Heart left ventricle (tissue), 16 donors: ENCODE data around the gene ELMOD1. TPM values are rescaled to one million over a fixed set of nuclear protein-coding genes. Genes with fewer than 3 reads are reported as not detected.

Source experiments
- ATAC-seq, 4 donors: fragments of 200-7000 bp; cut with Tn5 transposase; one replicate each; pipeline ENCODE4 v1.9.1; 2020 to 2022; ENCODE audit warnings: moderate library complexity in 4 of 4, mild to moderate bottlenecking in 3 of 4, moderate number of reproducible peaks in 1 of 4
- DNase-seq, 5 donors: peaks; one replicate each; pipeline ENCODE4 v3.0.0-alpha.2; 2020
- H3K27ac ChIP-seq, 12 donors: fragments of 200-600 bp; sonication (generic) in 4 of 12; one replicate each; pipeline versions ENCODE4 v1.5.0 to v1.8.0; 2016 to 2022; ENCODE audit warnings: mild to moderate bottlenecking in 2 of 12
- H3K27me3 ChIP-seq, 9 donors: fragments of 200-600 bp; sonication (generic) in 2 of 9; one replicate each; pipeline versions ENCODE4 v1.5.1 to v1.8.0; 2016 to 2022; ENCODE audit warnings: mild to moderate bottlenecking in 3 of 9
- H3K36me3 ChIP-seq, 9 donors: fragments of 200-600 bp; sonication (generic) in 2 of 9; one replicate each; pipeline versions ENCODE4 v1.5.0 to v1.8.0; 2018 to 2022; ENCODE audit warnings: mild to moderate bottlenecking in 2 of 9
- H3K4me1 ChIP-seq, 12 donors: fragments of 200-600 bp; sonication (generic) in 4 of 12; one replicate each; pipeline versions ENCODE4 v1.5.0 to v1.8.0; 2016 to 2022; ENCODE audit warnings: mild to moderate bottlenecking in 3 of 12
- H3K4me3 ChIP-seq, 12 donors: fragments of 200-600 bp; sonication (generic) in 4 of 12; one replicate each; pipeline versions ENCODE4 v1.5.0 to v1.8.0; 2017 to 2022; ENCODE audit warnings: mild to moderate bottlenecking in 9 of 12, moderate library complexity in 4 of 12
- H3K9me3 ChIP-seq, 12 donors: fragments of 200-600 bp; sonication (generic) in 4 of 12; one replicate each; pipeline versions ENCODE4 v1.5.0 to v1.8.0; 2016 to 2022; ENCODE audit warnings: mild to moderate bottlenecking in 1 of 12
- POLR2A ChIP-seq, 2 donors: fragments of 450-650 bp; IDR thresholded peaks; one replicate each; pipeline ENCODE4 v1.6.1; 2017; ENCODE audit warnings: antibody characterized with exemption in 2 of 2, mild to moderate bottlenecking in 2 of 2, moderate library complexity in 2 of 2
- WGBS, 4 donors: extraction: QIAGEN DNeasy Blood & Tissue Kit in 2 of 4; methylation state at CpG; one replicate each; pipeline versions ENCODE4 v1.1.5 to v1.1.7; 2013 to 2018; 5-methylcytosine and 5-hydroxymethylcytosine counted together
- intact Hi-C, 10 donors: fragments of 100-400 bp; cut with DNase I; formaldehyde crosslinking; loops; one replicate each; pipeline versions ENCODE4 v1.11.1 to v1.14.2; 2022
- polyA plus RNA-seq, 2 donors: library from polyadenylated mRNA; stranded (reverse); fragments of 200-250 nt; gene quantifications; one replicate each; pipeline ENCODE4 v1.2.3, GENCODE V29; 2013
- total RNA-seq, 9 donors: library from RNA; depleted of rRNA in 2 of 9; stranded (reverse); fragments of >200 nt in 2 of 9; fragmentation: NEBNext Ultra II Directional in 3 of 9; extraction: Animal tissue kit (Norgen Biotek cat#: 25700) in 3 of 9; gene quantifications; one replicate each; pipeline versions ENCODE4 v1.1.0 to v1.2.4, GENCODE V29; 2016 to 2023
- TF ChIP-seq, protein P1 (sequence below), 12 donors: fragments of 200-600 bp; sonication (generic) in 4 of 12; IDR thresholded peaks; one replicate each; pipeline versions ENCODE4 v1.5.0 to v1.8.0; 2018 to 2022; ENCODE audit warnings: antibody characterized with exemption in 12 of 12, mild to moderate bottlenecking in 5 of 12
- donor health status: ischemic (EF 13 %, LVEDD 7.1; RV severe dilation, severe dysfunction).
- donor health status: healthy with polysubstance abuse.
- donor health status: DM: no; HTN: yes; CAD: no.
- donor health status: DM: no; HTN: no; CAD: no.
- donor health status: ischemic (EF 25% LVEDD 6.9; RV normal size, moderate dysfunction).
- donor health status: ischemic (EF 25% LVEDD 5.7; RV mildly dilated, moderate dysfunction).
- donor health status: healthy.
- donor health status: DM: yes; HTN: yes; CAD: no.
- donor health status: ischemic (EF 35%, LVEDD 5.7; RV mildly dilated, moderate dysfunction).
- donor health status: nonischemic (EF 11% LVEDD 7.7; RV severe dilation, severe dysfunction).
- donor health status: DM: yes; HTN: yes; CAD: no.
- donor health status: PGD.
- donor health status: ischemic (EF 29% LVEDD 5.4; RV normal size, mild dysfunction).
- donor health status: nonischemic (EF 23%, LVEDD 6.1; RV moderate dilation, normal function).

Gene ELMOD1
- total and polyA plus RNA-seq, 11 donors: 0.12 to 0.75 (median 0.30) TPM; not detected in 2

DNA sequence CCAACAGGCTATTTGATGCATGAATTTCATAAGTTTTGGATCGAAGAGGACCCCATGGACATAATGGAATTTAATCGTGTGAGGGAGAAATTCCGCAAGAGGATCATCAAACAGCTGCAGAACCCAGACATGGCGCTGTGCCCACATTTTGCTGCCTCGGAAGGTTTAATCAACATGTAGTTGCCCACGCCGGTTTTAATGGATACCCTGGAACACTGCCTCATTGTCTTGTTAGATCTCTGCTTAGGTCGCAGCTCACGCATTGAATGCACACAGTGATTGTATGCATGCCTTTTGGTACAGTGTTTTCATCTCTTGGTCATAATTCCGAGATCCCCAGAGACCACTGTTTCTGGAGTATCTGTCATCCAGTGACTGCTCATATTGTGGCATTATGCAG lies 74.1 kb downstream of the ELMOD1 start:
- no peak for DNase-seq
- H3K27ac ChIP-seq: no peak overlapping the region
- no peaks in the 10 kb centered on the region for H3K36me3 ChIP-seq
- ATAC-seq: no peak
- no peaks in the 10 kb centered on the region for H3K27me3 ChIP-seq
- H3K4me3 ChIP-seq: no peak overlapping the region
- no peak for TF ChIP-seq POLR2A (IDR thresholded peaks at IDR 0.05)
- TF ChIP-seq, protein P1, sequence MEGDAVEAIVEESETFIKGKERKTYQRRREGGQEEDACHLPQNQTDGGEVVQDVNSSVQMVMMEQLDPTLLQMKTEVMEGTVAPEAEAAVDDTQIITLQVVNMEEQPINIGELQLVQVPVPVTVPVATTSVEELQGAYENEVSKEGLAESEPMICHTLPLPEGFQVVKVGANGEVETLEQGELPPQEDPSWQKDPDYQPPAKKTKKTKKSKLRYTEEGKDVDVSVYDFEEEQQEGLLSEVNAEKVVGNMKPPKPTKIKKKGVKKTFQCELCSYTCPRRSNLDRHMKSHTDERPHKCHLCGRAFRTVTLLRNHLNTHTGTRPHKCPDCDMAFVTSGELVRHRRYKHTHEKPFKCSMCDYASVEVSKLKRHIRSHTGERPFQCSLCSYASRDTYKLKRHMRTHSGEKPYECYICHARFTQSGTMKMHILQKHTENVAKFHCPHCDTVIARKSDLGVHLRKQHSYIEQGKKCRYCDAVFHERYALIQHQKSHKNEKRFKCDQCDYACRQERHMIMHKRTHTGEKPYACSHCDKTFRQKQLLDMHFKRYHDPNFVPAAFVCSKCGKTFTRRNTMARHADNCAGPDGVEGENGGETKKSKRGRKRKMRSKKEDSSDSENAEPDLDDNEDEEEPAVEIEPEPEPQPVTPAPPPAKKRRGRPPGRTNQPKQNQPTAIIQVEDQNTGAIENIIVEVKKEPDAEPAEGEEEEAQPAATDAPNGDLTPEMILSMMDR (IDR thresholded peaks at IDR 0.05): no peak
- intact Hi-C loops: no loop called here
- WGBS, 4 donors: 71 to 80% (median 77%) methylated on average over 10 of the region's 10 CpGs
- no peaks in the 10 kb centered on the region for H3K9me3 ChIP-seq
- H3K4me1 ChIP-seq: no peaks in the 10 kb centered on the region

DNA sequence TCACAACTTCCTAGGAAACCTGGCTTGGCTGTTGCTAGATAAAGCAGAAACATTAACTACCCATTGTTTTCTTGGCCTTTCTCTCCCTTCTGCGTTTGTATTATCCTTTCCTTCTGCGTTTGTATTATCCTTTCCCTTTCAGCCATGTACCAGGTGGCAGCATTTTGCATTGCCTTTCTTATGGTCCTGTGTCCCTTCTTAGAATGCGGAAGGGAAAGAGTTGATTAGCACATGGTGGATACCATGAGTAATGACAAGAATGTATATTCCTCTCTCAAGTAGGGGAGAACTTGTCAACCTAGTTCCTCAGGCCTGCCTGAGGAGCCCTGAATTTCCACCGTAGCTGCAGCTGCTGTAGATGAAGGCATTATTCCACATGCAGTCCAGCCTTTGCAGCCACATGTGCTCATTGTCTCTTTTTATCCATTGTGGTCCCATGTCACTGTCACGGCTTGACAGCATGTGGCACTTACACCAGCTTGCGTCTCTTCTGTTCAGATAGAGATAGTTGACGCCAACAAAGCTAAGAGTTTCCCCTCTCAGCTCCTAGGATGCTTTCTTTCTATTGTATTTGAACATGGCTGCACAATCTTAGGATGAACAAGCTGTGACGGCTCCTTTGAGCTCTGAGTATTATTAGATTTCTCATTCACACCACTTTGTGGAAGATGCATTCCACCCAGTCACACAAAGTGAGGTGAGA lies 76.1 kb downstream of the ELMOD1 start:
- Histone ChIP-seq H3K4me3 (no peak overlapping the region), H3K4me1 (no peaks in the 10 kb centered on the region), H3K27ac (no peak overlapping the region), H3K36me3 (no peaks in the 10 kb centered on the region), H3K27me3 (no peaks in the 10 kb centered on the region), H3K9me3 (no peaks in the 10 kb centered on the region)
- DNase-seq (no peak), ATAC-seq (no peak)
- TF ChIP-seq POLR2A (IDR thresholded peaks at IDR 0.05): no peak
- TF ChIP-seq, protein P1 (IDR thresholded peaks at IDR 0.05): no peak
- intact Hi-C loops: no loop called here
- 45 to 65% (median 53%) methylated on average over 8 of the region's 8 CpGs for WGBS, 4 donors

GRCh38 chr11:107669191-107669740 lies 78.3 kb downstream of the ELMOD1 start:
- ATAC-seq (no peak), DNase-seq (no peak)
- TF ChIP-seq POLR2A (IDR thresholded peaks at IDR 0.05): no peak
- TF ChIP-seq, protein P1 (IDR thresholded peaks at IDR 0.05): no peak
- H3K27ac ChIP-seq: no peak overlapping the region
- no peaks in the 10 kb centered on the region for H3K36me3 ChIP-seq
- H3K4me3 ChIP-seq: no peak overlapping the region
- intact Hi-C loops: no loop called here
- H3K4me1 ChIP-seq: no peaks in the 10 kb centered on the region
- 88 to 90% (median 89%) methylated on average over 11 of the region's 11 CpGs for WGBS, 4 donors
- H3K27me3 ChIP-seq: no peaks in the 10 kb centered on the region
- no peaks in the 10 kb centered on the region for H3K9me3 ChIP-seq

DNA sequence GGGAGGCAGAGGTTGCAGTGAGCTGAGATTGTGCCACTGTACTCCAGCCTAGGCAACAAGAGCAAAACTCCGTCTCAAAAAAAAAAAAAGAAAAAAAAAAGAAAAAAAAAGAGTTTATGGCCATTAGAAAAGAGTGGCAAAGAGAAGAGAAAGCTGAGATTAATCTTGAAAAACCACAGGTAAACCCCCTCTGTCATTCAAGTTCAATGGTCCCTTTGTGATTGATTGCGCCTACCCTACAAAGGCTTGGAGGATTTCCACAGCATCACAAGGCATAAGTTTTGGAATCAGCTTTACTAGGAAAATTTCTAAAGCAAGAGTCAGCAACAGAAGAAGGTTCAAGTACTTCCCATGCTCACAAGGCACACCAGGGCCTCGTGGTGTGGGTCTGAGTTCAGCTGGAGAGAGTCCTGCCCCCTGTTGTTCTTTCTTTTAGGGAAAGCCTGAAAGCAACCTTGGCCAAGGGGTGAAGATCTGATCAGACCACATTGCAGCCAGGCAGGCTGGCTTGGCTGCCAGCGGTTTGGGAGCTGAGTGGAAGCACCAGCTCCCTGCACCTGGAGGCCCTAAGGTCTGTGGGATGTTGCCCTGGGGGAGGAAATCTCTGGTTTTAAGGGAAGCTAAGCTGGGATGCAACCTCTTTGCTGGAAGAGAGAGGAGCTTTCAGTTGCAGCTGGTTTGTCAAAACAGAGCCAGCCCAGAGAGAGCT lies 79.1 kb downstream of the ELMOD1 start:
- Histone ChIP-seq H3K27ac (no peak overlapping the region), H3K36me3 (no peaks in the 10 kb centered on the region), H3K4me1 (no peaks in the 10 kb centered on the region), H3K9me3 (no peaks in the 10 kb centered on the region), H3K27me3 (no peaks in the 10 kb centered on the region), H3K4me3 (no peak overlapping the region)
- TF ChIP-seq, protein P1 (IDR thresholded peaks at IDR 0.05): no peak
- TF ChIP-seq POLR2A (IDR thresholded peaks at IDR 0.05): no peak
- intact Hi-C loops: no loop called here
- ATAC-seq: no peak
- WGBS, 4 donors: 61 to 69% (median 65%) methylated on average over 4 of the region's 4 CpGs
- DNase-seq: no peak
